ENCODE data around the gene MID1.

GRCh38 chrX:10598540-10598939 lies 21.8 kb downstream of the MID1 start:
- TF ChIP-seq CTCF (IDR thresholded peaks at IDR 0.05; ENCODE audit: borderline replicate concordance, extremely low read depth, low read length, poor library complexity, severe bottlenecking): no peak
- no peak for TF ChIP-seq EZH2 (IDR thresholded peaks at IDR 0.05; ENCODE audit: borderline replicate concordance, low read depth, low read length, severe bottlenecking)
